WTC11 (cell line): Measurements from ENCODE around the gene JOSD2. TPM values are rescaled to one million over a fixed set of nuclear protein-coding genes. Genes with fewer than 3 reads are reported as not detected.
A peak's percentile ranks its signal among the peaks of the same experiment; 100 is the strongest.

ENCODE experiments used
- ATAC-seq: fragments of 200-7000 bp; cut with Tn5 transposase; 2 replicates; pipeline ENCODE4 v1.10.0; 2021; ENCODE audit warnings: mild to moderate bottlenecking, moderate library complexity
- CTCF ChIA-PET: fragments of 300-600 bp; sonication (Branson Sonifier 250); formaldehyde crosslinking; loops from one replicate; lab custom pipeline; 2021; ENCODE audit warnings: antibody characterized with exemption; lab: Charles Lee
- POLR2A ChIA-PET: fragments of 350-600 bp; sonication (Branson Sonifier 250); formaldehyde crosslinking; loops from one replicate; lab custom pipeline; 2021; ENCODE audit warnings: antibody characterized with exemption; lab: Charles Lee
- DNase-seq: peaks from one replicate; pipeline ENCODE4 v3.0.0; 2021; ENCODE audit warnings: low spot score
- H3K27ac Mint-ChIP-seq: 2 replicates; pipeline ENCODE4 v1.8.0; 2021; ENCODE audit warnings: mixed read lengths
- H3K27me3 Mint-ChIP-seq: 2 replicates; pipeline ENCODE4 v1.8.0; 2021; ENCODE audit warnings: low read depth, mild to moderate bottlenecking, moderate library complexity, mixed read lengths
- H3K36me3 Mint-ChIP-seq: 2 replicates; pipeline ENCODE4 v1.8.0; 2021; ENCODE audit warnings: mixed read lengths
- H3K4me1 Mint-ChIP-seq: 2 replicates; pipeline ENCODE4 v1.8.0; 2022; ENCODE audit warnings: mixed read lengths
- H3K4me3 Mint-ChIP-seq: 2 replicates; pipeline ENCODE4 v1.8.0; 2021; ENCODE audit warnings: mild to moderate bottlenecking, moderate library complexity, mixed read lengths
- H3K9me3 Mint-ChIP-seq: 2 replicates; pipeline ENCODE4 v1.8.0; 2021; ENCODE audit warnings: mixed read lengths
- CREB1 ChIP-seq: sonication (generic); formaldehyde crosslinking; IDR thresholded peaks from 2 replicates; pipeline ENCODE4 v1.8.0; 2023; ENCODE audit warnings: mild to moderate bottlenecking, missing genetic modification reagents
- ELF4 ChIP-seq: sonication (generic); formaldehyde crosslinking; IDR thresholded peaks from 2 replicates; pipeline ENCODE4 v1.8.1; 2022; ENCODE audit warnings: low read depth, mild to moderate bottlenecking, moderate library complexity, missing genetic modification reagents
- EMX1 ChIP-seq: fragments of 250-450 bp; sonication (Bioruptor Pico); IDR thresholded peaks from 2 replicates; pipeline ENCODE4 v1.8.0; 2021; ENCODE audit warnings: mild to moderate bottlenecking
- FOXJ3 ChIP-seq: sonication (generic); formaldehyde crosslinking; IDR thresholded peaks from 2 replicates; pipeline ENCODE4 v1.9.0; 2021; ENCODE audit warnings: missing genetic modification reagents, mild to moderate bottlenecking, borderline replicate concordance
- GRHL2 ChIP-seq: fragments of 250-450 bp; sonication (Bioruptor Pico); IDR thresholded peaks from 2 replicates; pipeline ENCODE4 v1.8.0; 2022; ENCODE audit warnings: mild to moderate bottlenecking, moderate library complexity; ENCODE audit not compliant: insufficient replicate concordance, severe bottlenecking
- MAX ChIP-seq: sonication (generic); formaldehyde crosslinking; IDR thresholded peaks from 2 replicates; pipeline ENCODE4 v1.8.0; 2022; ENCODE audit warnings: mild to moderate bottlenecking, missing genetic modification reagents
- NFYB ChIP-seq: sonication (generic); formaldehyde crosslinking; conservative IDR thresholded peaks from 2 replicates; pipeline ENCODE4 v1.8.0; 2022; ENCODE audit warnings: low read depth, missing genetic modification reagents
- NR1H2 ChIP-seq: sonication (generic); formaldehyde crosslinking; IDR thresholded peaks from 2 replicates; pipeline ENCODE4 v1.9.0; 2021; ENCODE audit warnings: mild to moderate bottlenecking, moderate library complexity, missing genetic modification reagents
- RELA ChIP-seq: sonication (generic); formaldehyde crosslinking; IDR thresholded peaks from 2 replicates; pipeline ENCODE4 v1.8.1; 2022; ENCODE audit warnings: missing genetic modification reagents, mild to moderate bottlenecking, borderline replicate concordance
- STAT6 ChIP-seq: sonication (generic); formaldehyde crosslinking; conservative IDR thresholded peaks from 2 replicates; pipeline ENCODE4 v1.8.1; 2023; ENCODE audit warnings: mild to moderate bottlenecking, low read depth, missing genetic modification reagents, moderate library complexity
- TEAD4 ChIP-seq: sonication (generic); formaldehyde crosslinking; IDR thresholded peaks from 2 replicates; pipeline ENCODE4 v1.8.0; 2022; ENCODE audit warnings: mild to moderate bottlenecking, missing genetic modification reagents
- ZNF138 ChIP-seq: sonication (generic); formaldehyde crosslinking; conservative IDR thresholded peaks from 2 replicates; pipeline ENCODE4 v1.8.1; 2022; ENCODE audit warnings: mild to moderate bottlenecking, moderate library complexity, missing genetic modification reagents
- ZNF219 ChIP-seq: sonication (generic); formaldehyde crosslinking; IDR thresholded peaks from 2 replicates; pipeline ENCODE4 v1.8.0; 2023; ENCODE audit warnings: missing genetic modification reagents, mild to moderate bottlenecking, borderline replicate concordance
- total RNA-seq: library from RNA; stranded (reverse); gene quantifications from 3 replicates; pipeline ENCODE4 v1.2.3, GENCODE V29; 2021
- TF ChIP-seq, protein P1 (sequence below): sonication (generic); formaldehyde crosslinking; IDR thresholded peaks from 2 replicates; pipeline ENCODE4 v1.8.0; 2023; ENCODE audit warnings: missing genetic modification reagents, mild to moderate bottlenecking, borderline replicate concordance
- TF ChIP-seq, protein P2 (sequence below): sonication (generic); formaldehyde crosslinking; conservative IDR thresholded peaks from 2 replicates; pipeline ENCODE4 v1.8.1; 2022; ENCODE audit warnings: mild to moderate bottlenecking, missing genetic modification reagents
- TF ChIP-seq, protein P3 (sequence below): fragments of 250-450 bp; sonication (Bioruptor Pico); IDR thresholded peaks from 2 replicates; pipeline ENCODE4 v2.1.2; 2022; ENCODE audit warnings: mild to moderate bottlenecking, moderate library complexity
- TF ChIP-seq, protein P4 (sequence below): sonication (generic); formaldehyde crosslinking; IDR thresholded peaks from 2 replicates; pipeline ENCODE4 v1.8.1; 2022; ENCODE audit warnings: low read depth, missing genetic modification reagents, borderline replicate concordance

The JOSD2 gene
- total RNA-seq, 1 experiment from 2014 or later = 4.0 TPM

DNA sequence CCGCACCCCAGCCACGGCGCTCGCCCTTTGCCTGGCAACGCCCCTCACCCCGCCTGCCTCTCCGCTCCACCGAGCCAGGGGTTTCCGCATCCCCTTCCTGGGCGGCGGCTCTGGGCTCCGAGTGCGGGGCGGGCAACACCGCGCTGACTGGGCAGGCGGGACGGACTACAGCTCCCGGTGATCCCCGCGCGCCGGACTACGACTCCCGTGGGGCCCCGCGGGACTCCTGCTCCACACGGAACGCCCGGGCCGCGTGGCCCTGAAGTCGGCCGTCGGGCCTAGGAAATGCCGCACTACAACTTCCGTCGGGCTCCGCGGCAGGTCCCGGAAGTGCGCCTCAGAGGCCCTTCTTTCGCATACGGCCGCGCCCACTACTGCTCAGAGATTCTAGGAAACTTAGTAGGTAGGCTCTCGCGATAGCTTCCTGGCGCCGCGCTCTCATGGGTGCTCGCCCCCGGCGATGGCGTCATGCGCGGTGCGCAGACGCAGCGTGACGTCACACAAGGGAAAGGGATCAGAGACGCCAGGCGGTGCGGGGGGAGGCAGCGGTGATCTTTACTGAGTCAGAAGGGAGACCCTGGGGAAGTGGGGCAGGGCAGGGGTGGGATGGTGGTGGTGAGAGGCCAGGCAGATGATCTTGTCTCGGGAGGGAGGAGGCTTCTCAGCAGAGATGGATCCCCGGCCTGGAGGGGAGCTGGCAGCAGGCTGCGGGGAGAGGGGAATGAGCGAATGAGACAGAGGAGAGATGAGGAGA lies at the start of gene JOSD2 (continued):
- TF ChIP-seq, protein P1, sequence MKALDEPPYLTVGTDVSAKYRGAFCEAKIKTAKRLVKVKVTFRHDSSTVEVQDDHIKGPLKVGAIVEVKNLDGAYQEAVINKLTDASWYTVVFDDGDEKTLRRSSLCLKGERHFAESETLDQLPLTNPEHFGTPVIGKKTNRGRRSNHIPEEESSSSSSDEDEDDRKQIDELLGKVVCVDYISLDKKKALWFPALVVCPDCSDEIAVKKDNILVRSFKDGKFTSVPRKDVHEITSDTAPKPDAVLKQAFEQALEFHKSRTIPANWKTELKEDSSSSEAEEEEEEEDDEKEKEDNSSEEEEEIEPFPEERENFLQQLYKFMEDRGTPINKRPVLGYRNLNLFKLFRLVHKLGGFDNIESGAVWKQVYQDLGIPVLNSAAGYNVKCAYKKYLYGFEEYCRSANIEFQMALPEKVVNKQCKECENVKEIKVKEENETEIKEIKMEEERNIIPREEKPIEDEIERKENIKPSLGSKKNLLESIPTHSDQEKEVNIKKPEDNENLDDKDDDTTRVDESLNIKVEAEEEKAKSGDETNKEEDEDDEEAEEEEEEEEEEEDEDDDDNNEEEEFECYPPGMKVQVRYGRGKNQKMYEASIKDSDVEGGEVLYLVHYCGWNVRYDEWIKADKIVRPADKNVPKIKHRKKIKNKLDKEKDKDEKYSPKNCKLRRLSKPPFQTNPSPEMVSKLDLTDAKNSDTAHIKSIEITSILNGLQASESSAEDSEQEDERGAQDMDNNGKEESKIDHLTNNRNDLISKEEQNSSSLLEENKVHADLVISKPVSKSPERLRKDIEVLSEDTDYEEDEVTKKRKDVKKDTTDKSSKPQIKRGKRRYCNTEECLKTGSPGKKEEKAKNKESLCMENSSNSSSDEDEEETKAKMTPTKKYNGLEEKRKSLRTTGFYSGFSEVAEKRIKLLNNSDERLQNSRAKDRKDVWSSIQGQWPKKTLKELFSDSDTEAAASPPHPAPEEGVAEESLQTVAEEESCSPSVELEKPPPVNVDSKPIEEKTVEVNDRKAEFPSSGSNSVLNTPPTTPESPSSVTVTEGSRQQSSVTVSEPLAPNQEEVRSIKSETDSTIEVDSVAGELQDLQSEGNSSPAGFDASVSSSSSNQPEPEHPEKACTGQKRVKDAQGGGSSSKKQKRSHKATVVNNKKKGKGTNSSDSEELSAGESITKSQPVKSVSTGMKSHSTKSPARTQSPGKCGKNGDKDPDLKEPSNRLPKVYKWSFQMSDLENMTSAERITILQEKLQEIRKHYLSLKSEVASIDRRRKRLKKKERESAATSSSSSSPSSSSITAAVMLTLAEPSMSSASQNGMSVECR (CRISPR knock-in tag) = 0 out of 2 replicates have a peak, but pooled peaks have one; percentile 75
- TF ChIP-seq, protein P2, sequence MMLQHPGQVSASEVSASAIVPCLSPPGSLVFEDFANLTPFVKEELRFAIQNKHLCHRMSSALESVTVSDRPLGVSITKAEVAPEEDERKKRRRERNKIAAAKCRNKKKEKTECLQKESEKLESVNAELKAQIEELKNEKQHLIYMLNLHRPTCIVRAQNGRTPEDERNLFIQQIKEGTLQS = no peak
- TF ChIP-seq ZNF138 (CRISPR knock-in tag) (no peak), NR1H2 (CRISPR knock-in tag) (no peak), RELA (CRISPR knock-in tag) (no peak), FOXJ3 (no peak), GRHL2 (CRISPR knock-in tag) (no peak), ZNF219 (CRISPR knock-in tag) (peak; percentile 22; the same call in 1 of the 2 replicates)
- TF ChIP-seq, protein P3, sequence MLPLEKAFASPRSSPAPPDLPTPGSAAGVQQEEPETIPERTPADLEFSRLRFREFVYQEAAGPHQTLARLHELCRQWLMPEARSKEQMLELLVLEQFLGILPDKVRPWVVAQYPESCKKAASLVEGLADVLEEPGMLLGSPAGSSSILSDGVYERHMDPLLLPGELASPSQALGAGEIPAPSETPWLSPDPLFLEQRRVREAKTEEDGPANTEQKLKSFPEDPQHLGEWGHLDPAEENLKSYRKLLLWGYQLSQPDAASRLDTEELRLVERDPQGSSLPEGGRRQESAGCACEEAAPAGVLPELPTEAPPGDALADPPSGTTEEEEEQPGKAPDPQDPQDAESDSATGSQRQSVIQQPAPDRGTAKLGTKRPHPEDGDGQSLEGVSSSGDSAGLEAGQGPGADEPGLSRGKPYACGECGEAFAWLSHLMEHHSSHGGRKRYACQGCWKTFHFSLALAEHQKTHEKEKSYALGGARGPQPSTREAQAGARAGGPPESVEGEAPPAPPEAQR (CRISPR knock-in tag) = no peak
- TF ChIP-seq, protein P4, sequence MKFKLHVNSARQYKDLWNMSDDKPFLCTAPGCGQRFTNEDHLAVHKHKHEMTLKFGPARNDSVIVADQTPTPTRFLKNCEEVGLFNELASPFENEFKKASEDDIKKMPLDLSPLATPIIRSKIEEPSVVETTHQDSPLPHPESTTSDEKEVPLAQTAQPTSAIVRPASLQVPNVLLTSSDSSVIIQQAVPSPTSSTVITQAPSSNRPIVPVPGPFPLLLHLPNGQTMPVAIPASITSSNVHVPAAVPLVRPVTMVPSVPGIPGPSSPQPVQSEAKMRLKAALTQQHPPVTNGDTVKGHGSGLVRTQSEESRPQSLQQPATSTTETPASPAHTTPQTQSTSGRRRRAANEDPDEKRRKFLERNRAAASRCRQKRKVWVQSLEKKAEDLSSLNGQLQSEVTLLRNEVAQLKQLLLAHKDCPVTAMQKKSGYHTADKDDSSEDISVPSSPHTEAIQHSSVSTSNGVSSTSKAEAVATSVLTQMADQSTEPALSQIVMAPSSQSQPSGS (CRISPR knock-in tag) = no peak

- Mint-ChIP-seq H3K9me3 (no peaks in the 10 kb centered on the region), H3K36me3 (no peaks in the 10 kb centered on the region), H3K27me3 (peaks cover 59% of the 10 kb centered on the region), H3K4me1 (peaks cover 26% of the 10 kb centered on the region), H3K4me3 (no peak overlapping the region), H3K27ac (no peak overlapping the region)
- CTCF ChIA-PET = interaction anchor here (1.2 kb wide), 1 partner anchor 22 kb away, joined by 8 read pairs; no protein-coding TSS in a partner anchor
- DNase-seq (no peak), ATAC-seq (no peak)
- POLR2A ChIA-PET = no interaction called here
- no peak for TF ChIP-seq TEAD4 (CRISPR knock-in tag)
- TF ChIP-seq, protein P1 (CRISPR knock-in tag) = no peak
- no peak for TF ChIP-seq MAX (CRISPR knock-in tag)
- TF ChIP-seq CREB1 = no peak
- no peak for TF ChIP-seq STAT6 (CRISPR knock-in tag)
- no peak for TF ChIP-seq EMX1 (CRISPR knock-in tag)
- TF ChIP-seq NFYB (CRISPR knock-in tag) = no peak
- TF ChIP-seq ELF4 (CRISPR knock-in tag) = no peak
Observed at GRCh38 chr19:50559636-50560035, 48.6 kb upstream of the JOSD2 start.
